Stimulated activated CD8-positive, alpha-beta memory T cell treated with anti-CD3 and anti-CD28 coated beads, Interleukin-15, amount 100 ng/mL, for 4 hours (primary cell): Measurements from ENCODE around the gene PHF21B.
"Not testable (repeated sequence)": the region's sequence is repeated elsewhere in the genome, so short reads cannot be mapped to it uniquely, and the experiment has no call there.

ENCODE experiments used
- DNase-seq, 2 donors: peaks; one replicate each; pipeline ENCODE4 v3.0.0-alpha.2; 2020; ENCODE audit warnings: low read depth in 2 of 2

The PHF21B gene

GRCh38 chr22:44962741-44963454, 46.9 kb downstream of the PHF21B start:
- DNase-seq = no peak

- DNase-seq = not testable (repeated sequence)
Observed at GRCh38 chr22:44961682-44962081, 48.1 kb downstream of the PHF21B start.

GRCh38 chr22:44956840-44957767, 52.7 kb downstream of the PHF21B start:
- DNase-seq = no peak

- no peak for DNase-seq
Observed at GRCh38 chr22:44955102-44955501, 54.7 kb downstream of the PHF21B start.

- no peak for DNase-seq
Observed at GRCh38 chr22:44954149-44954548, 55.7 kb downstream of the PHF21B start.

- no peak for DNase-seq
Observed at GRCh38 chr22:44952863-44953746, 56.7 kb downstream of the PHF21B start.

- DNase-seq = no peak
Observed at GRCh38 chr22:44951510-44951816, 58.3 kb downstream of the PHF21B start.

- DNase-seq = no peak
Observed at GRCh38 chr22:44950806-44951509, 58.8 kb downstream of the PHF21B start.

GRCh38 chr22:44947846-44948245, 62.0 kb downstream of the PHF21B start:
- DNase-seq = no peak

- no peak for DNase-seq
Observed at GRCh38 chr22:44947049-44947448, 62.8 kb downstream of the PHF21B start.

- DNase-seq = no peak
Observed at GRCh38 chr22:44944883-44945601, 64.8 kb downstream of the PHF21B start.

- DNase-seq = no peak
Observed at GRCh38 chr22:44943701-44944324, 66.0 kb downstream of the PHF21B start.

- no peak for DNase-seq
Observed at GRCh38 chr22:44942979-44943700, 66.7 kb downstream of the PHF21B start.

- no peak for DNase-seq
Observed at GRCh38 chr22:44942056-44942455, 67.7 kb downstream of the PHF21B start.

GRCh38 chr22:44941207-44941606, 68.6 kb downstream of the PHF21B start:
- DNase-seq = no peak

- DNase-seq = no peak
Observed at GRCh38 chr22:44940130-44940529, 69.7 kb downstream of the PHF21B start.

GRCh38 chr22:44939451-44939850, 70.4 kb downstream of the PHF21B start:
- no peak for DNase-seq

- DNase-seq = no peak
Observed at GRCh38 chr22:44938886-44939285, 70.9 kb downstream of the PHF21B start.

GRCh38 chr22:44937216-44937615, 72.6 kb downstream of the PHF21B start:
- no peak for DNase-seq

GRCh38 chr22:44936201-44936600, 73.6 kb downstream of the PHF21B start:
- no peak for DNase-seq
